ENCODE results near the gene PLCD3.

The PLCD3 gene, protein sequence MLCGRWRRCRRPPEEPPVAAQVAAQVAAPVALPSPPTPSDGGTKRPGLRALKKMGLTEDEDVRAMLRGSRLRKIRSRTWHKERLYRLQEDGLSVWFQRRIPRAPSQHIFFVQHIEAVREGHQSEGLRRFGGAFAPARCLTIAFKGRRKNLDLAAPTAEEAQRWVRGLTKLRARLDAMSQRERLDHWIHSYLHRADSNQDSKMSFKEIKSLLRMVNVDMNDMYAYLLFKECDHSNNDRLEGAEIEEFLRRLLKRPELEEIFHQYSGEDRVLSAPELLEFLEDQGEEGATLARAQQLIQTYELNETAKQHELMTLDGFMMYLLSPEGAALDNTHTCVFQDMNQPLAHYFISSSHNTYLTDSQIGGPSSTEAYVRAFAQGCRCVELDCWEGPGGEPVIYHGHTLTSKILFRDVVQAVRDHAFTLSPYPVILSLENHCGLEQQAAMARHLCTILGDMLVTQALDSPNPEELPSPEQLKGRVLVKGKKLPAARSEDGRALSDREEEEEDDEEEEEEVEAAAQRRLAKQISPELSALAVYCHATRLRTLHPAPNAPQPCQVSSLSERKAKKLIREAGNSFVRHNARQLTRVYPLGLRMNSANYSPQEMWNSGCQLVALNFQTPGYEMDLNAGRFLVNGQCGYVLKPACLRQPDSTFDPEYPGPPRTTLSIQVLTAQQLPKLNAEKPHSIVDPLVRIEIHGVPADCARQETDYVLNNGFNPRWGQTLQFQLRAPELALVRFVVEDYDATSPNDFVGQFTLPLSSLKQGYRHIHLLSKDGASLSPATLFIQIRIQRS

DNA sequence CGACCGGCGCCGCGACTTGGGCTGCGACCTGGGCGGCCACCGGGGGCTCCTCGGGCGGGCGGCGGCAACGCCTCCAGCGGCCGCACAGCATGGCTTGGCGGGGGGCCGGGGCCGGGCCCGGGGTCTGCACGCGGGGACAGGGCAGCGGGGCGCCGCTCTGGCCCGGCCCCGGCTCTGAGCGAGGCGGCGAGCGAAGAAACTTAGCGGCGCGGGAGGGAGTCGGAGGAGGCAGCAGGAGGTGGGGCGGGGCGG, at the start of gene PLCD3:
PLCD3 (minus strand) TSS at position 196 of the 252 bp plus-strand sequence; CDS start at position 91, 105 bp downstream.
- DNase-seq = no peak

DNA sequence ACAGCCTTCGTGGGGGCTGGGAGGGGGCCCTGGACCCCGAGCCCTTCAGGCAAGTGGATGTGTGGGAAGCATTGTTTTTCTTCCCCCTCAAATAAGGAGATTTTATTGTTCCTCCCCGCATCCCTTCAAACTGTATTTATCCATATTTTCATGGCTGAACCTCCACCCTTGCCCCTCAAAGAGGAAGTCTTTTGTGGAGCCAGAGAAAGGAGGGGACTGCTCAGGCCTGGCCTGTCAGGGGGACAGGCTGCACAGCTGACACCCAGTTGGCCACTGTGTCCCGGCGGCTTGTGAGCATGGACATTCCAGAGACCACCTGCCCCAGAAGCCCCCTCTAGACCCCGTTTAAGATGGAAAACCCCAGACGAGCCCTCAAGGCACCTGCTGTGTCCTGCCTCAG, 45.2 kb upstream of the PLCD3 start:
- no peak for DNase-seq

DNA sequence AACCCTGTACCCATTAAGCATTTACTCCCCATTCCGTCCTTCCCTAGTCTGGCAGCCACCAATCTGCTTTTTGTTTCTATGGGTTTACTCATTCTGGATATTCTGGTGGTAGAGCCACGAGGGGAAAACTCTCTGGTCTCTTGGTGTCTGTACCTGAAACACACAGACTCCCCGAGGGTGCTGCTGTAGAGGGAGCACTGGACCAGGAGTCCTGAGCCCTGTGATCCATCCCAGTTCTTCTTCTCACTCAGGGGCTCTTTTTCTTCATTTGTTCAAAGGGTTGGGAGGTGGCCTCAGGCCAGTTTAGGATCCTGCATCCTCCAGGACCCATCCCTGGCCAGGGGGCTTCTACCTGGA, 43.4 kb upstream of the PLCD3 start:
- no peak for DNase-seq

DNA sequence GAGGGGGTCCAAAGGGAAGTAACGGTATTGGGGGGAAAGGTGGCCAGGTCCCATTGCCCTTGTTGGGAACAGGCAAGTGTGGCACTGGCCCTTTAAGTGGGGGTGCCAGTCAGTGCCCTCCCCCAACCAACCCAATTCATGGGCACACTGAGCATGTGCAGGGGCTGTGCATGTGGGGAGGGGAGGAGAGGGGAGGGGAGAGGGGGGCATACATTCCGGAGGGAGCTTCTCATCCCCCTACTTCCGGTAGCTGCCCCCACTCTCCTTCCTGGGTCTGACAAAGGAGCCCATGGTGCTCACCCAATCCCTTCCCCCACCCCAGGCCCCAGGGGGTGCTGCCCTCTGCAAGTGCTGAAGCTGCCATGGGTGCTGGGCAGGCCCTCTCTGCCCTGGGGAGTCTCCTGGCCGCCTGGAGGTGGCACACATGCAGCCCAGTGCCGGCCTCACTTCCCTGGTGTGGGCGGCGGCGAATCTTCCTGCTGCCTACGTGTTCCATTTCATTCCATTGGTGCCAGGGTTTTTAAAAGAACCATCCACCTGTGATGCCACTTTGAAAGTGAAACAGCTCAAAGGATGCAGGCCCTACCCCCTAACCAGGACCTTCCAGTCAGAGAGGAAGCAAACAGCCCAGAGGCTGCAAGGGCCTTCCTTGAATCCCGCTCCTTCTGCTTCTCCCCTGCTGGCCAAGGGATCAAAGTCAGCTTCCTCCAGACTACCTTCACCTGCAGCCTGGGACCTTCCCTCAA, 40.4 kb upstream of the PLCD3 start:
- DNase-seq = peak; percentile 76 to 83

DNA sequence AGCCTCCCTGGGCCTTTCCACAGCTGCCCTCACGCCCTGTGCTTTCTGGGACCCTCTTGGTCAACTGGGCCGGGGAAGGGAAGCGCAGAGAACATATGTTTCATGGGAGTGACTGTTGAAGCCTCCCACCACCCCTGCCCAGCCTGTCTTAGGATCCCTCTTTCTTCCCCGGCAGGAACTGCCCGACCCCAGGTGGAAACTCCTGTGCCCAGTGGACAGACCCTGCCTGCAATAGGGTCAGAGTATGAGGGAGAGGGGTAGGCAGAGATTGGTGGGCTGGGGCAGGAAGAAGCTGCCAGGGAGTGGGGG, 39.9 kb upstream of the PLCD3 start:
- DNase-seq = no peak

DNA sequence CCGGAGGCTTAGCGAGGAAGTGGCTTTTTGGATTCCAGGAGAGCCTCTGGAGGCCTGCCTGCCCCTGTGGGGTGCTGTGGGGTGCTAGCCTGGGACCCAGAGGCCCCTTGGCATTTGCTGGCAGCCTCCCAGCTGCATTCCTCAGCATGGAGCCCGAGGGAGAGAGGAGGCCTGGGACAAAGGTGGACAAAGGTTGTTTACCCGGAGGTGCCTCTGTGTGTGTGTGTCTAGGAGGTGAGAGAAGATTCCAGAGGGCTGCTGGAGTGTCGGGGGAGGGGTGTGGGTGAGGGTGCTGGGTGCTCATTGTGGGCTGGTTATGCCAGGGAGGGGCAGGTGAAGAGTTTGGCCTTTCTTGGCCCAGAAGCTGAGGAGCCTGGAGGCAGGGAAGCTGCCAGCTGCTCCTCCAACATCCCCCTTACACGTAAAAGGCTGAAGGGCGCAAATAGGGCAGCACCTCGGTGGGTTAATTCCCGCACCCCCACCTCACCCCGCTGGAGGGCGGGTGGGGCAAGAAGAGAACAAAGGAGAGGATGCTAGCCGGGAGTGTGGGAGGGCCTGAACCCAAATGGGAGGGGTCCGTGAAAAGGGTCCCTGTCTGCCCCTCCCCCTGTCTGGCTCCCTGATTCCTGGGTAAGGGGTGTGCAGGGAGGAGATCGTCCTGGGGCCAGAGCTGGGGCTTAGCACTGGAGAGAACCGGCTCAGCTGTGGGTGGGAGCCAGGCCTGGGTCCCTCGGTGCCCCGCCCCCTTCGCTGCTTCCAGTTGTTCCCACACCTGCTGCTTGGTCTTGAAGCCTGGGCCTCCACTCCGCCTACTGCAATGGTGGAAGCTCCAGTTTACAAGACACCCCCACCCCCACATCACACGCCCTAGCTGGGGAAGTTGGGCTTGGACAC, 39.3 kb upstream of the PLCD3 start:
- no peak for DNase-seq

DNA sequence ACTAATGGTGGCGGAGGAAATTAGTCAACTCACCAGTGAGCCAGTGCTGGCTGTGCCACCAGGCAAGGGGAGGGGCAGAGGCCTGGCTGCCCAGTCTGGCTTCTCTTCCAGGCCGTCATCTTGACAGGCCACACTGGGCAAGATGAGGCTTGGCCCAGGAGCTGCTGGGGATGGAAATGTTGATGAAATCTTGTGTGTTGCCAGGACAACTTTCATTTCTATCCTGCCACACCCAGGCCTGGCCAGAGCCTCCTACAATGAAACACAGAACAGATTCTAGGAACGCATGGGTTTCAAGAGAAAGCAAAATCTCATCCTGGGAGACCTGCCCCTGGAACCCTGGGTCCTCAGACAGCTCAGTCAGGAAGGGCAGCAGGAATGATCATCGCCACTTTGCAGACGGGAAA, 38.6 kb upstream of the PLCD3 start:
- no peak for DNase-seq

DNA sequence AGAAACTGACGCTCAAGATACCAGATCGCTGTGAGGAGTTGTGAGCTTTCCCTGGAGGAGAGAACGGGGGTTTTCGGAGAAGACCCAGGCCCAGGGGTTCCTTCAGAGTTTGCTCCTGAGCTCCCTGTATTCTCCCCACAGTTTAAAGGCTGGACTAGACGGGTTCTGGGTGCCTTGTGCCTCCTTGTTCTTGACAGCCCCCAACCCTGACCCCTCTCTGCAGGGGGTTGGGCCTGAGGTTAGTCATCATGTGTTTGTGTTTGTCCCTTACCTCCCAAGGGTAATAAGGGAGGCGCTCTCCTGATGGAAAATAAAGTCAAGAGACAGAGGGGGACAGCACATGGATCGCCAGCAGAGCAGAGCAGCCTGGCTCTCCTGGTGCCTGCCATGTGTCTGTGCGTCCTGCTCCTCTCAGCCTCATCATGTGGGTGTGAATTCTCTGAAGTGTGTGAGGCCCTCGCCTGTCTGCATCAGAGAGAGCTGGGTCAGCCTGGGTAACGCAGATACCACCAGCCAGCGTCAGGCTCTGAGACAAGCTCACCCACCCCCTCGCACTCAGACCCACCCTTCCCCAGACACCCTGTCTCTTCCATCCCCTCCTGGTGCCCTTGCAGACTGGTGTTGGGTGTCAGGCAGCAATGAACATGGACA, 38.1 kb upstream of the PLCD3 start:
- no peak for DNase-seq

DNA sequence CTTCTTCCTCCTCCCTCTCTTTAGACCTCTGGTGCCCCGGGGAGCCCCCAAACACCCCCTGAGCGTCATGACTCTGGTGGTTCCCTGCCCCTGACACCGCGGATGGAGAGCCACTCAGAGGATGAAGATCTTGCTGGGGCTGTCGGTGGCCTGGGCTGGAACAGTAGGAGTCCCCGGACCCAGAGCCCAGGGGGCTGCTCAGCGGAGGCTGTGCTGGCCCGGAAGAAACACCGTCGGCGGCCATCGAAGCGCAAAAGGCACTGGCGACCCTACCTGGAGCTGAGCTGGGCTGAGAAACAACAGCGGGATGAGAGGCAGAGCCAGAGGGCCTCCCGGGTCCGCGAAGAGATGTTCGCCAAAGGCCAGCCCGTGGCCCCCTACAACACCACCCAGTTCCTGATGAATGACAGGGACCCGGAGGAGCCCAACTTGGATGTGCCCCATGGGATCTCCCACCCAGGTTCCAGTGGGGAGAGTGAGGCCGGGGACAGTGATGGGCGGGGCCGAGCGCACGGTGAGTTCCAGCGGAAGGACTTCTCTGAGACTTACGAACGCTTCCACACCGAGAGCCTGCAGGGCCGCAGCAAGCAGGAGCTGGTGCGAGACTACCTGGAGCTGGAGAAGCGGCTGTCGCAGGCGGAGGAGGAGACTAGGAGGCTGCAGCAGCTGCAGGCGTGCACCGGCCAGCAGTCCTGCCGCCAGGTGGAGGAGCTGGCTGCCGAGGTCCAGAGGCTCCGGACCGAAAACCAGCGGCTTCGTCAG, 36.9 kb upstream of the PLCD3 start:
- DNase-seq = no peak

DNA sequence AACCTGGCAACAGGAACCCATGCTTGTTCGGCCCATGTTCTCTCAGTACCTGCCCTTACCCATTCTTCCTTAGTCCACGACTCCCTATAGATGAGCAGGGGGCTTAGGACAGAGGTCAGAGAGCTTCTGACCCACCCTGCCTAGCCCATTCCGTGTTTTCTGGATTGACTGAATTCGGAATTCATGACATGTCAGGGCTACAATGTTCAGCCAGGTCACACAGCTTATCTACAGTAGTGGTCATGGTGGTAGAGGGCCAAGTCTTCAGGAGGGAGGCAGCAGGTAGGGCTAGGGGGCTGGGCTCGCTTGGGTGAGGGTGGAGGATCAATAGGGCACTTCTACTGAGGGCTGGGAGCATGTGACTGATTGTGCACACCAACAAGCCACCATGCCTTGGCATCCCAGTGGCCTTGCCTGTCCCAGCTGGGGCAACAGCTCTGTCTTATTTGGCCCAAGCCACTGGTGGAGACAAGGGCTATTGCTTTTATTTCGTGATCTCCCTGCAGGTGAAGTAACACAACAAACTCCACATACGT, 32.5 kb upstream of the PLCD3 start:
- DNase-seq = no peak

DNA sequence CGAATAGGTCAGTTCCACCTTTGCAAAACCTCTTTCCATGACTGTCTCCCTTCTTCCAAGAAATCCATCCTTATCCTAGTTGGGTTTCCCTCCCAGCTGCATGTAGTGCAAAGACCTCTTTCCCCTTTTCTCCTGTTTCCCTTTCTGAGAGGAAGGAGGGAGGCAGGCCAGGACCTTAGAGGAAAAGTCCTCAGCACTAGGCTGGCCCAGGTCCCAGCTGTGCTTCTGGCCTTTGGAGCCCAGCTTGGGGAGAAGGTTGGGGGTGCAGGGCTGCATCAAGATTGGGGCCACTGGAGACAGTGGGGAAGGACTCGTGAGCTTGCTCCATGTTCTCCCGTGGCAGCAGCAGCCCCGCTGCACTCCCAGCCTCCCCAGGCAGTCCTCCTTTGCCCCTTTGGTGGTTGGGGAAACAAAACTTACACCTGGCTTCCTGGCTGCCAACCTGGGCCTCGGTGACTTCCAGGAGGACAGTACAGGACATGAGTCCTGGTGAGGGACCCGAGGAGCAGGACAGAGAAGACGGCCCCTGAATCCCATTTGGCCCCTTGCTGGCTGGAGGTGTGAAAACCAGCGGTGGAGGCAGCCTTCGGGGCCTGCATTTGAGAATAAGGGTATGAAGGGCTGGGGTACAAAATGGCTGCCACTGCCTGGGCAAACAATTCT, 29.8 kb upstream of the PLCD3 start:
- no peak for DNase-seq

DNA sequence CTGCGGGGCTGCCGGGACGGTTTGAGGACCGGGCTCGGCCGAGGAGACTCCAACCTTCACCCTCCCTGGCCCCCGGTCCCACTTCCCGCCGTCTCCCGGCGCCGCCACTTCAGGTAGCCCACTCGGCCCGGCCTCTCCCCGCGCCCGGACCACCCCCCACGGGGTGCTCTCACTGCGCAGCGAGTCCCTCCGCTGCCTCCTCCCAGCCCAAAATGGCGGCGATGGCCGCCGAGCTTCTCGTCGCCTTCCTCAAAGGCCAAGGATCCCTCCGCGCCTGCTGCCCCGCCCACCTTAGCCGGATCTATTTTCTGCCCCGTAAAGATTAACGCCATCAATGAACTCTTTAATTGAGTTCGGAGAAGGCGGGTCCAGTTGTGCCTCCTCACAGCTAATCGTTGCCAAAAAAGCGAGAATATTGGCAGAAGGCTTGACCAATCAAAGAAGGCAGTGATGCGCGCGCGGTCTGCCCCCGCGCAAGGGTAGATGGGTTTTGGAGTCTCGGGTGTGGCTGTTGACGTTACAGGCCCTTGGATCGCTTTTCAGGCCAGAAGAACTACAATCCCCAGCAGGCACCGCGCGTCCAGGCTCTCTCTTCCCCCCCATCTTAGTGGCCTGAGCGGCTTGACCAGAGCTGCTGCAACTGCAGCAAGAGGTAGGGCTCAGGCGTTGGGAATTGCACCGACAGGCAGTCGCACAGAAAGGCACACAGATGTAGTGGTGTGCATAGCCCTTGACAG, 29.1 kb upstream of the PLCD3 start, which contains the start of gene HEXIM2:
HEXIM2 (plus strand) TSS at position 588 of the 737 bp plus-strand sequence. CDS start 919 bp downstream, outside the sequence.
- peak; percentile 99 for DNase-seq

DNA sequence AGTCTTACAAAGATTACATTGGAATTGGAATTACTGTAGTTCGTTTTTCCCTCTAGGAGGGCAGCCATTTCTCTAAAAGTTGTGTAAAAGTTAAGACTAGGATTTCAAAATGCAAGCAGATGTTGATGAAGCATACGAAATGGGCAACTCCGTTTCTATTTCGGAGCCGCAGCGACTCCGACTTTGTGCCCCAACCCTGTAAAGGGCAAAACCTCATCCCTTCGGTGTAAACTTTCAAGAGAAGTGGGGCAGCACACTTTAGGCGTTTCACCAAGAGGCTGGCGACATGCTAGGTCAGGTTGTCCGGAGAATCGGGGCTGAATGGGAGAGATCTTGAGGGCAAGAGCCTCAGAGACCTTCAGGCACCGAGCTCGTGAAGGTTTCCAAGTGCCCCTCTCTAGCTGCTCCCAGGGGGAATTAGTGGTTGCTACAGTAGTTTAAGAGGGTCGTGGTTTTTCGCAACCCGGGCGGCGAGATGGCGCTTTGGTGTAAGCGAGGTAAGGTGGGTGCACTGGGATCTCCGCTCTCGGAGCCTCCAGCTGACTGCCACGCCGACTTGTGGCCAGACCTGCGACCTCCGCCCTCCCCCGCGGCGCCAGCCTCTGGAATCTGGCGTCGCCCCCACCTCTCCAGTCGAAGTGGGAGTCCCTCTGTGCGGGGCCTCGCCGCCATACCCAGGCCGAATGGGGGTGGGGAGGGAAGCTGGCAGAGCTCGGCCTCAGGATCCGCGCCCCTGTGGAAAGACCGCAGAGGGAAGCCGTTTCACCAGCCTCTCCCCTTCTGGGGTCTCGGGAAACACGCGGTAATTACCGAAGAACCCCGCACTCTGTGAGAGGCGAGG, 28.4 kb upstream of the PLCD3 start:
- peak; percentile 42 to 57 for DNase-seq

DNA sequence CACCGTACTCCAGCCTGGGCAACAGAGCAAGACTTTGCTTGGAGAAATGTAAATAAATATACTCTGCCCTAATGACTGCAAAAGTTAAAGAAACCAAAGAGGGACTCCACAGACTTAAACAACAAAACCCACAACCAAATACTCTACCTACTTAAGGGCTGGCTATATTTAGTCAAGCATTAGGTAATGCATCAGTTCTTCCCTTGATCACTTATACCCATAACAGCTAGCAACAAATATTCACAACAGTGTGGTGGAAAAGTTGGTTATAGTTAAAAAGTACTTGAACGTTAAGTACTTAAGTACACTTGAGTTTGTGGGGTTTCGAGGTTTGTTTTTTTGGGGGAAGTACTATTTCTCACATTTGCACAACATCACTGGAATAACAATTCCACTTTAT, 23.9 kb upstream of the PLCD3 start:
- no peak for DNase-seq

DNA sequence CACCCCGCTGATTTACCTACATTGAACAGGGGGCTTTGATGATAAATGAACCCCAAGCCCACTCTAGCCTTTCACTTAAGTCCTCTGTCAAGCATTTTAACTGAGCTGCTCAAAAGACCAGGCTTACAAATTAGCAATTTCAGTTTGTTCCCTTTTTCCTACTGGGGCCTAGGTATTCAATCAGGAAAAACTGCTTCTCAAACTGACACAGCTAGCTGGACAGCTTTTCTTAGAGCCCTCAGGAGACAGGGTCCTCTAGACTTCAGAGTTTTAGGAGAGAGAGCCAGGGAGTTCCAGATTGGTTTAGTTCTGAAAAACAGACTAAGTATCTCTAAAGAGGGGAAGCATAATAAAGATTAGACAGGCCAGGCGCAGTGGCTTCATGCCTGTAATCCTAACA, 23.2 kb upstream of the PLCD3 start:
- DNase-seq = peak; percentile 19 to 26

DNA sequence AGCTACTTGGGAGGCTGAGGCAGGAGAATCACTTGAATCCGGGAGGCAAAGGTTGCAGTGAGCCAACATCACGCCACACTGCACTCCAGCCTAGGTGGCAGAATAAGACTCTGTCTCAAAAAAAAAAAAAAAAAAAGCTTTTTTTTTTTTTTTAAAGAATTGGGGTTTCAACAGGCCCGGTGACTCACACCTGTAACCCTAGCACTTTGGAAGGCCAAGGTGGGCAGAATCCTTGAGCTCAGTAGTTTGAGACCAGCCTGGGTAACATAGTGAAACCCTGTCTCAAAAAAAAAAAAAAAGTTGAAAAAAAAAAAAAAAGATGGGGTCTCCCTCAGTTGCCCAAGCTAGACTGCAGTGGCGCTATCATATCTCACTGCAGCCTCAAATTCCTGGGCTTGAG, 22.7 kb upstream of the PLCD3 start:
- no peak for DNase-seq

DNA sequence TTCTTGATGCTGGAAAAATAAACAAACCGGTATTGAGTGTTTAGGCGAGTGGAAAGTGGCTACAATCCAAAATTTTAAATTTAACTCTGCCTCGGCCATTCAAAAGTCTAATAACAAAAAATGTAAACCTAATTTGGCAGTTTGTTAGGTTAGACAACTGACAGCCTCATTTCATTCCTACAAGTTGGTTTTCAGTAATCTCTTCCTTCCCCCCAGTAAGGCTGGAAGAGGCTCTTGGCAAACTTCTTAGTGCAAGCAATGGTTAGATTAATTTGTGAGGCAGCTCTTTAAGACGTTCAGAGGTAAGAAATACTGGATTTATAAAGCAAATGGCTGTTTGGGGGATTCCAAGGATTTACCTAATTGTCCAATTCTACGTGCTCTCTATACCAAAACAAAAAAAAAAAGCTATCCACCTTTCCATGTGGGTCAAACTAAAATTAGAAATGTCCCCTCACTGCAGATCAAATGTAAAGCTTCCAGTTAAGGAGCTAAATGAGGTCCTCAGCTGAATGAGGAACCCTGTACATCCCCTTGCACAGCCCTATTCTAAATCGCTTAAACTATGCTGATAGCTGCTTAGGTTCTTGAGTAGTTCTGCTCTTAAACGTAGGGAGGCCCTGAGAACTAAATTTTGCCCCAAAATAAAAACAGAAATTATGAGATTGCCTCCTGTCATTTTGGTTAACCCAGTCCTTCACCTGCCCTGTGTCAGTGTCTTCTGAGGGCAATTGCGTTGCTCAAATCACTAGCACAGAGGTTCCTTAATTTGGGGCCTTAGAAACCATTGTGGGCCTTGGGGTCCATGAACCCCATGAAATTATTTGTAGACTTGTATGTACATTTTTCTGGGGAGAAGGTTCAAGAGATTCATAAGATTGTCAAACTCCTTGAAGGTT, 18.8 kb upstream of the PLCD3 start:
- peak; percentile 38 to 66 for DNase-seq

Data from Kasumi-1 (cell line).